ENCODE measurements around the gene TYK2. TPM values are rescaled to one million over a fixed set of nuclear protein-coding genes. Genes with fewer than 3 reads are reported as not detected.

Gene TYK2
- total and polyA plus RNA-seq, 2 of the 13 experiments (the other 11 are each of a cell fraction or from before 2014, with no cell fraction given) = 38.8 to 60.1 TPM

- TF ChIP-seq, protein P1, sequence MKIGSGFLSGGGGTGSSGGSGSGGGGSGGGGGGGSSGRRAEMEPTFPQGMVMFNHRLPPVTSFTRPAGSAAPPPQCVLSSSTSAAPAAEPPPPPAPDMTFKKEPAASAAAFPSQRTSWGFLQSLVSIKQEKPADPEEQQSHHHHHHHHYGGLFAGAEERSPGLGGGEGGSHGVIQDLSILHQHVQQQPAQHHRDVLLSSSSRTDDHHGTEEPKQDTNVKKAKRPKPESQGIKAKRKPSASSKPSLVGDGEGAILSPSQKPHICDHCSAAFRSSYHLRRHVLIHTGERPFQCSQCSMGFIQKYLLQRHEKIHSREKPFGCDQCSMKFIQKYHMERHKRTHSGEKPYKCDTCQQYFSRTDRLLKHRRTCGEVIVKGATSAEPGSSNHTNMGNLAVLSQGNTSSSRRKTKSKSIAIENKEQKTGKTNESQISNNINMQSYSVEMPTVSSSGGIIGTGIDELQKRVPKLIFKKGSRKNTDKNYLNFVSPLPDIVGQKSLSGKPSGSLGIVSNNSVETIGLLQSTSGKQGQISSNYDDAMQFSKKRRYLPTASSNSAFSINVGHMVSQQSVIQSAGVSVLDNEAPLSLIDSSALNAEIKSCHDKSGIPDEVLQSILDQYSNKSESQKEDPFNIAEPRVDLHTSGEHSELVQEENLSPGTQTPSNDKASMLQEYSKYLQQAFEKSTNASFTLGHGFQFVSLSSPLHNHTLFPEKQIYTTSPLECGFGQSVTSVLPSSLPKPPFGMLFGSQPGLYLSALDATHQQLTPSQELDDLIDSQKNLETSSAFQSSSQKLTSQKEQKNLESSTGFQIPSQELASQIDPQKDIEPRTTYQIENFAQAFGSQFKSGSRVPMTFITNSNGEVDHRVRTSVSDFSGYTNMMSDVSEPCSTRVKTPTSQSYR (CRISPR knock-in tag; IDR thresholded peaks at IDR 0.05; ENCODE audit: borderline replicate concordance) = peak; percentile 61; the same call in 1 of the 2 replicates
- TF ChIP-seq GPN1 (CRISPR knock-in tag; IDR thresholded peaks at IDR 0.05; ENCODE audit: borderline replicate concordance) (no peak), ZNF556 (CRISPR knock-in tag; IDR thresholded peaks at IDR 0.05; ENCODE audit: borderline replicate concordance) (peak; percentile 67; the same call in 1 of the 2 replicates), ZNF546 (CRISPR knock-in tag; conservative IDR thresholded peaks at IDR 0.05) (no peak), HHEX (CRISPR knock-in tag; IDR thresholded peaks at IDR 0.05) (0 out of 2 replicates have a peak, but pooled peaks have one; percentile 12), ZNF780A (CRISPR knock-in tag; IDR thresholded peaks at IDR 0.05) (no peak), HCFC1 (IDR thresholded peaks at IDR 0.05; ENCODE audit: low read depth, low read length) (no peak), ZFP36L1 (CRISPR knock-in tag; IDR thresholded peaks at IDR 0.05) (no peak), ZNF839 (CRISPR knock-in tag; IDR thresholded peaks at IDR 0.05; ENCODE audit: borderline replicate concordance) (0 out of 2 replicates have a peak, but pooled peaks have one; percentile 55), MTA1 (CRISPR knock-in tag; IDR thresholded peaks at IDR 0.05; ENCODE audit: borderline replicate concordance) (peak; percentile 91; the same call in 1 of the 2 replicates), PCBP2 (optimal IDR thresholded peaks at IDR 0.05; ENCODE audit: low read depth, low read length, poor library complexity, severe bottlenecking) (no peak), ZNF101 (CRISPR knock-in tag; IDR thresholded peaks at IDR 0.05; ENCODE audit: borderline replicate concordance, low read depth) (no peak), KDM5B (CRISPR knock-in tag; IDR thresholded peaks at IDR 0.05; ENCODE audit: borderline replicate concordance) (peak; percentile 87), ZNF24 (IDR thresholded peaks at IDR 0.05) (0 out of 2 replicates have a peak, but pooled peaks have one; percentile 26), ZNF703 (CRISPR knock-in tag; IDR thresholded peaks at IDR 0.05; ENCODE audit: borderline replicate concordance) (no peak), RBAK (CRISPR knock-in tag; IDR thresholded peaks at IDR 0.05) (no peak; the same call in 1 of the 2 replicates), MBNL3 (CRISPR knock-in tag; conservative IDR thresholded peaks at IDR 0.05) (0 out of 2 replicates have a peak, but pooled peaks have one; percentile 41), MAZ (IDR thresholded peaks at IDR 0.05; ENCODE audit: borderline replicate concordance, low read depth, low read length) (peak; percentile 97), MAZ (CRISPR knock-in tag; IDR thresholded peaks at IDR 0.05; ENCODE audit: low read depth) (peak; percentile 87; the same call in 1 of the 2 replicates), ZBTB21 (CRISPR knock-in tag; IDR thresholded peaks at IDR 0.05) (peak; percentile 100)
- TF ChIP-seq, protein P2, sequence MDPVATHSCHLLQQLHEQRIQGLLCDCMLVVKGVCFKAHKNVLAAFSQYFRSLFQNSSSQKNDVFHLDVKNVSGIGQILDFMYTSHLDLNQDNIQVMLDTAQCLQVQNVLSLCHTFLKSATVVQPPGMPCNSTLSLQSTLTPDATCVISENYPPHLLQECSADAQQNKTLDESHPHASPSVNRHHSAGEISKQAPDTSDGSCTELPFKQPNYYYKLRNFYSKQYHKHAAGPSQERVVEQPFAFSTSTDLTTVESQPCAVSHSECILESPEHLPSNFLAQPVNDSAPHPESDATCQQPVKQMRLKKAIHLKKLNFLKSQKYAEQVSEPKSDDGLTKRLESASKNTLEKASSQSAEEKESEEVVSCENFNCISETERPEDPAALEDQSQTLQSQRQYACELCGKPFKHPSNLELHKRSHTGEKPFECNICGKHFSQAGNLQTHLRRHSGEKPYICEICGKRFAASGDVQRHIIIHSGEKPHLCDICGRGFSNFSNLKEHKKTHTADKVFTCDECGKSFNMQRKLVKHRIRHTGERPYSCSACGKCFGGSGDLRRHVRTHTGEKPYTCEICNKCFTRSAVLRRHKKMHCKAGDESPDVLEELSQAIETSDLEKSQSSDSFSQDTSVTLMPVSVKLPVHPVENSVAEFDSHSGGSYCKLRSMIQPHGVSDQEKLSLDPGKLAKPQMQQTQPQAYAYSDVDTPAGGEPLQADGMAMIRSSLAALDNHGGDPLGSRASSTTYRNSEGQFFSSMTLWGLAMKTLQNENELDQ (CRISPR knock-in tag; IDR thresholded peaks at IDR 0.05; ENCODE audit: borderline replicate concordance) = no peak
- TF ChIP-seq, protein P3, sequence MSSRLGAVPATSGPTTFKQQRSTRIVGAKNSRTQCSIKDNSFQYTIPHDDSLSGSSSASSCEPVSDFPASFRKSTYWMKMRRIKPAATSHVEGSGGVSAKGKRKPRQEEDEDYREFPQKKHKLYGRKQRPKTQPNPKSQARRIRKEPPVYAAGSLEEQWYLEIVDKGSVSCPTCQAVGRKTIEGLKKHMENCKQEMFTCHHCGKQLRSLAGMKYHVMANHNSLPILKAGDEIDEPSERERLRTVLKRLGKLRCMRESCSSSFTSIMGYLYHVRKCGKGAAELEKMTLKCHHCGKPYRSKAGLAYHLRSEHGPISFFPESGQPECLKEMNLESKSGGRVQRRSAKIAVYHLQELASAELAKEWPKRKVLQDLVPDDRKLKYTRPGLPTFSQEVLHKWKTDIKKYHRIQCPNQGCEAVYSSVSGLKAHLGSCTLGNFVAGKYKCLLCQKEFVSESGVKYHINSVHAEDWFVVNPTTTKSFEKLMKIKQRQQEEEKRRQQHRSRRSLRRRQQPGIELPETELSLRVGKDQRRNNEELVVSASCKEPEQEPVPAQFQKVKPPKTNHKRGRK (CRISPR knock-in tag; IDR thresholded peaks at IDR 0.05) = no peak; the same call in 1 of the 2 replicates
Observed at GRCh38 chr19:10416380-10417257, 36.2 kb upstream of the TYK2 start (continued).
